Measurements from ENCODE around the gene STX2. TPM values are rescaled to one million over a fixed set of nuclear protein-coding genes. Genes with fewer than 3 reads are reported as not detected.

Gene STX2
- total RNA-seq, 1 experiment from 2014 or later: 11.2 TPM

DNA sequence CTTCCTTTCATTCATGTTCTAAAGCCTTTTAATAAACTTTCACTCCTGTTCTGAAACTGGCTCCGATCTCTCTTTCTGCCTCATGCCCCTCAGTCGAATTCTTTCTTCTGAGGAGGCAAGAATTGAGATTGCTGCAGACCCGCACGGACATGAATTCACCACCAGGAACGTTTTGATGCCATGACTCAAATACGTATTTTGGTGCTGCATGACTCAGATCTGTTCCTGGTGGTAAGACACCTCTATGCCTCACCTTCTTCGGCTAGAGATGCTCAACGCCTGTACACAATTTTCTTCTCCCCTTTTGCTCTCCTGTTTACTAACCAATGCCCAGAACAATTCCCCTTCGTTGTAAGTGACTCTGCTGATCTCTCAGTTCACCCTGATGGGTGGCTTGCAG lies 70.9 kb downstream of the STX2 start:
- H3K36me3 Mint-ChIP-seq (ENCODE audit: insufficient read depth, unreplicated experiment): no peaks in the 10 kb centered on the region

DNA sequence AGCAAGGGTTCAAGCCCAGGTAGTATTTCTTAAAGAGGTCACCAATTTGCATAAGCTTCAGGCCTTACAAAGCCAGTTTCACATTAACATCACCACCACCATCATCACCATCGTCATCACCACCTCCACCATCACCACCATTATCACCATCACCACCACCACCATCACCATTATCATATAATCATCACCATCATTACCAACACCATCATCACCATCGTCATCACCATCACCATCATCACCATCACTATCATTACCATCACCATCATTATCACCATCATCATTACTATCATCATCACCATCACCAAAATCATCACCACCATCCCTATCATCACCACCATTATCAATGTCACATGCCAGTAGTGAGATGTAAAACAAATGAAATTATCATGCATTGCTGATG lies 72.6 kb downstream of the STX2 start:
- H3K4me1 Mint-ChIP-seq (ENCODE audit: low read depth, unreplicated experiment): no peaks in the 10 kb centered on the region
- TF ChIP-seq, protein P1, sequence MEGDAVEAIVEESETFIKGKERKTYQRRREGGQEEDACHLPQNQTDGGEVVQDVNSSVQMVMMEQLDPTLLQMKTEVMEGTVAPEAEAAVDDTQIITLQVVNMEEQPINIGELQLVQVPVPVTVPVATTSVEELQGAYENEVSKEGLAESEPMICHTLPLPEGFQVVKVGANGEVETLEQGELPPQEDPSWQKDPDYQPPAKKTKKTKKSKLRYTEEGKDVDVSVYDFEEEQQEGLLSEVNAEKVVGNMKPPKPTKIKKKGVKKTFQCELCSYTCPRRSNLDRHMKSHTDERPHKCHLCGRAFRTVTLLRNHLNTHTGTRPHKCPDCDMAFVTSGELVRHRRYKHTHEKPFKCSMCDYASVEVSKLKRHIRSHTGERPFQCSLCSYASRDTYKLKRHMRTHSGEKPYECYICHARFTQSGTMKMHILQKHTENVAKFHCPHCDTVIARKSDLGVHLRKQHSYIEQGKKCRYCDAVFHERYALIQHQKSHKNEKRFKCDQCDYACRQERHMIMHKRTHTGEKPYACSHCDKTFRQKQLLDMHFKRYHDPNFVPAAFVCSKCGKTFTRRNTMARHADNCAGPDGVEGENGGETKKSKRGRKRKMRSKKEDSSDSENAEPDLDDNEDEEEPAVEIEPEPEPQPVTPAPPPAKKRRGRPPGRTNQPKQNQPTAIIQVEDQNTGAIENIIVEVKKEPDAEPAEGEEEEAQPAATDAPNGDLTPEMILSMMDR (IDR thresholded peaks at IDR 0.05; ENCODE audit: insufficient read depth in 1 of 2, low read depth in 1 of 2, low read length in 1 of 2, severe bottlenecking in 1 of 2, unreplicated experiment in 1 of 2): no peak
- intact Hi-C loops (cut with micrococcal nuclease; ENCODE audit: unreplicated experiment): no loop called here
- H3K4me3 ChIP-seq (ENCODE audit: low read depth, low read length): no peak overlapping the region
- H3K4me1 ChIP-seq: peaks cover 5% of the 10 kb centered on the region; the same call in 1 of the 2 replicates
- H3K9me3 Mint-ChIP-seq (ENCODE audit: unreplicated experiment): no peaks in the 10 kb centered on the region
- no peak overlapping the region for H3K4me3 Mint-ChIP-seq (ENCODE audit: unreplicated experiment)
- peaks cover 12% of the 10 kb centered on the region for H3K9me3 ChIP-seq
- CTCF ChIA-PET: no interaction called here
- peaks cover 4% of the 10 kb centered on the region for H3K36me3 Mint-ChIP-seq (ENCODE audit: insufficient read depth, unreplicated experiment)
- no TSS peak for BruUV-seq (replicated peaks)
- no peaks in the 10 kb centered on the region for H3K36me3 ChIP-seq (ENCODE audit: control insufficient read depth, insufficient read depth, low read length)
- H3K27me3 Mint-ChIP-seq (ENCODE audit: insufficient read depth, unreplicated experiment): peaks cover 13% of the 10 kb centered on the region
- H3K27me3 ChIP-seq (replicated peaks; ENCODE audit: control insufficient read depth, insufficient read depth, low read length): no peaks in the 10 kb centered on the region; the same call in 1 of the 2 replicates
- no peak for DNase-seq
- POLR2A ChIA-PET: no interaction called here
- no peak overlapping the region for H3K27ac Mint-ChIP-seq (ENCODE audit: unreplicated experiment)

More for the DNA sequence above, 70.9 kb downstream of the STX2 start:
- no peak for DNase-seq
- intact Hi-C loops (cut with micrococcal nuclease; ENCODE audit: unreplicated experiment): no loop called here
- Mint-ChIP-seq H3K27ac (ENCODE audit: unreplicated experiment) (no peak overlapping the region), H3K9me3 (ENCODE audit: unreplicated experiment) (no peaks in the 10 kb centered on the region), H3K4me1 (ENCODE audit: low read depth, unreplicated experiment) (no peaks in the 10 kb centered on the region), H3K4me3 (ENCODE audit: unreplicated experiment) (no peak overlapping the region), H3K27me3 (ENCODE audit: insufficient read depth, unreplicated experiment) (peaks cover 14% of the 10 kb centered on the region)
- BruUV-seq (replicated peaks): no TSS peak
- ChIA-PET CTCF (no interaction called here), POLR2A (no interaction called here)
- peaks cover 12% of the 10 kb centered on the region for H3K9me3 ChIP-seq
- no peaks in the 10 kb centered on the region for H3K36me3 ChIP-seq (ENCODE audit: control insufficient read depth, insufficient read depth, low read length)
- no peaks in the 10 kb centered on the region; the same call in 1 of the 2 replicates for H3K27me3 ChIP-seq (replicated peaks; ENCODE audit: control insufficient read depth, insufficient read depth, low read length)
- no peaks in the 10 kb centered on the region for H3K4me1 ChIP-seq
- H3K4me3 ChIP-seq (ENCODE audit: low read depth, low read length): no peak overlapping the region
- TF ChIP-seq, protein P1 (IDR thresholded peaks at IDR 0.05; ENCODE audit: insufficient read depth in 1 of 2, low read depth in 1 of 2, low read length in 1 of 2, severe bottlenecking in 1 of 2, unreplicated experiment in 1 of 2): no peak

DNA sequence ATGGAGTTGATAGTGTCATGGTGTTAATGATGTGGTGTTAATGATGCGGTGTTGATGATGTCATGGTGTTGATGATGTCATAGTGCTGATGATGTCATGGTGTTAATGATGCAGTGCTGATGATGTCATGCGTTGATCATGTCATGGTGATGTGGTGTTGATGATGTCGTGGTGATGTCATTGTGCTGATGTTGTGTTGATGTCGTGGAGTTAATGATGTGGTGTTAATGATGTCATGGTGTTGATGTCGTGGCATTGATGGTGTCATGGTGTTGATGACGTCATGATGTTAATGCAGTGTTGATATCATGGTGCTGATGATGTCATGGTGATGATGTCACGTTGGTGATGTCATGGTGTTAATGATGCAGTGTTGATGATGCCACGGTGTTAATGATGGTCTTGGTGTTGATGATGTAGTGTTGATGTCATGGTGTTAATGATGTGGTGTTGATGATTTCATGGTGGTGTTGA lies 73.8 kb downstream of the STX2 start:
- no peak overlapping the region for H3K4me3 ChIP-seq (ENCODE audit: low read depth, low read length)
- H3K36me3 ChIP-seq (ENCODE audit: control insufficient read depth, insufficient read depth, low read length): no peaks in the 10 kb centered on the region
- Mint-ChIP-seq H3K27me3 (ENCODE audit: insufficient read depth, unreplicated experiment) (peaks cover 8% of the 10 kb centered on the region), H3K9me3 (ENCODE audit: unreplicated experiment) (no peaks in the 10 kb centered on the region), H3K36me3 (ENCODE audit: insufficient read depth, unreplicated experiment) (peaks cover 4% of the 10 kb centered on the region), H3K27ac (ENCODE audit: unreplicated experiment) (no peak overlapping the region), H3K4me3 (ENCODE audit: unreplicated experiment) (no peak overlapping the region), H3K4me1 (ENCODE audit: low read depth, unreplicated experiment) (no peaks in the 10 kb centered on the region)
- TF ChIP-seq, protein P1 (IDR thresholded peaks at IDR 0.05; ENCODE audit: insufficient read depth in 1 of 2, low read depth in 1 of 2, low read length in 1 of 2, severe bottlenecking in 1 of 2, unreplicated experiment in 1 of 2): no peak
- H3K27me3 ChIP-seq (replicated peaks; ENCODE audit: control insufficient read depth, insufficient read depth, low read length): no peaks in the 10 kb centered on the region; the same call in 1 of the 2 replicates
- no TSS peak for BruUV-seq (replicated peaks)
- intact Hi-C loops (cut with micrococcal nuclease; ENCODE audit: unreplicated experiment): no loop called here
- H3K4me1 ChIP-seq: peaks cover 5% of the 10 kb centered on the region; the same call in 1 of the 2 replicates
- POLR2A ChIA-PET: no interaction called here
- DNase-seq: peak in 1 of 2 experiments; percentile 10
- H3K9me3 ChIP-seq: peaks cover 12% of the 10 kb centered on the region
- CTCF ChIA-PET: no interaction called here

Data from Caco-2 (cell line).